ELR (cell line): Measurements from ENCODE around the gene TSHR.
"Not testable (repeated sequence)": the region's sequence is repeated elsewhere in the genome, so short reads cannot be mapped to it uniquely, and the experiment has no call there.

ENCODE experiments used
- DNase-seq: peaks from one replicate; pipeline ENCODE4 v3.0.0-alpha.2; 2015; ENCODE audit warnings: low read depth

TSHR gene

DNA sequence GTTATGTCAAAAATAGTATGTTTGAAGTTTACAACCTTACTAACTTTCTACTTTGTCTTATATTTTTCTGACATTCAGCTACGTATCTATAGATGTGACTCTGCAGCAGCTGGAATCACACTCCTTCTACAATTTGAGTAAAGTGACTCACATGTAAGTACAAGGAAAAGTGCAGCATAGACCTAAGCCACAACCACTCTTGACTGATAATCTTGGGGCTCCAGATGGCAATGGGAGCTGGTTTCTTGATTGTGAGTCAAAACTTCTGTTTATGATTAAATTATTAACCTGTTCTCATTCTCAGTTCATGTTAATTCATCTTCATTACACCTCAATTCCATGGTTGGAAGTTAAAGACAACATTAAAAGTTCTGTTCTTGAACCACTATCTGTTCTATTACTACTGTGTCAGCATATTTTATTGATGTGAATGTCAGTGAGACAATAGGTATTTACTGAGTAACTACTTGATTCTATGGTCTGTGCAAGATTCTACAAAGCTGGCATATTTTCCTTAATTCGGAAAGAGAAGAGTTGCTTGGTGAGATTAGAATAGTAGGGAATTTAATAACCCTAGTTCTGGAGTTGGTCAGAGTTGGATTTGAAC lies 112.9 kb downstream of the TSHR start:
- no peak for DNase-seq

DNA sequence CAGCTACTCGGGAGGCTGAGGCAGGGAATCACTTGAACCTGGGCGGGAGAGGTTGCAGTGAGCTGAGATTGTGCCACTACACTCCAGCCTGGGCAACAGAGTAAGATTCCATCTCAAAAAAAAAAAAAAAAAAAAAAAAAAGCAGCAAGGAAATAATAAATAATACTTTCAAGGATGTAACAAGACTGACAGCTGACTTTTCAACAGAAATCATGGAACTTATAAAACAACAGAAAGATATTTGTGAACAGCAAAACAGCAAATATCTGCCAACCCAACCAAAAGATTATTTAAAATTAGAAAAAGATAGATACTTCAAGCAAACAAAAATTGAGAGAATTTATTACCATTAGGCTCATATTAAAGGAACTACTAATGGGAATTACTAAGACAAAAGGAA lies 115.1 kb downstream of the TSHR start:
- no peak for DNase-seq

DNA sequence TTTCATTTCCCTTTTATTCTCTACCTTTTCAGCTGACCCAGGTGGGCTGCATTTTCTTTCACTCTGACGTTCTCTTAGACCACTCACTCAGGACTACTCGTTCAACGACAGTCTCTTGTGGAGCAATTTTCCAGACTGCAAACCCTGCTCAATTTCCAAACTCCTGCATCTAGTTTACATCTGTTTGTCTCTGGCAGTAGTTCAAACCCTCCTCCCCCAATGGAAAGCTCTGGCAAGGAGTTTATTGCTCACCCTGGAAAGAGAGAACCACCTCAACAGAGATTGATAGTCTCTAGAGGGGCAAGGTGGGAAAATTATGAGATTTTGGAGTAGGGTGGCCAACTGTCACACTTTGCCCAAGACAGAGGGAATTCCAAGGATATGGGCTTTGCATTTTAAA lies 130.2 kb downstream of the TSHR start:
- no peak for DNase-seq

DNA sequence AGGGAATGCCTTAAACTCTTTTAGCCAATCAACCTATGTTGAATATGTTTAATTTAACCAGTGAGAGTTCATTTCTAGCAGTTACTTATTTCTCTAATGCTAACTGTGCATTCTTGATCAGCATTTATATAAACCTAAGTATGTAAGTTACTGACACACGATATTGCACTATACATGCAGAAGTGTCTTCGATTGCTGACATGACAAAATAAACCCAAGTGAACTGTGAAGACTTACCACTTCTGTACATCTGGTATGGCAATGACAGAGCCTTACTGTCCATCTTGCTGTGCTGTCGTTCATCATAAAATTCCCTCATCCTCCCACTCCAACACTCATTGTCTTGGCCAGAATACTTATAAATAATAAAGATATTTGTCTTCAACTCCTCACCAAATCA lies 131.8 kb downstream of the TSHR start:
- DNase-seq, result no peak

DNA sequence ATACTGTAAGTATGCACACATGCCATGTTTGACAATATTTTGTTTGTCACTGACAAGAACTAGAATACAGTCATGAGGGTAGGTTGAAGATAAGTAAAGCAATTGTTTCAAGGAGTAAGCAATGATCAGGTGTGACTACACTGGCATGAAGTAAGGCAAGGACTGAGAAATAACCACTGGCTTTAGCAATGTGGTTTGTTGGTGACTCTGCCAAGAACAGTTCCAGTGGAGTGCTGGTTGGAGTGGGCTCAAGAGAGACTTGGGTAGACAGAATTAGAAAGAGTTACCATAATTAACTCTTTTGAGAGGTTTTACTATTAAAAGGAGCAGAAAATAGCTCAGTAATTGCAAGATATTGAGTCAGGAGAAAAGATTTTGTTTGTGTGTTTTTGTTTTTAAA lies 135.7 kb downstream of the TSHR start:
- no peak for DNase-seq

DNA sequence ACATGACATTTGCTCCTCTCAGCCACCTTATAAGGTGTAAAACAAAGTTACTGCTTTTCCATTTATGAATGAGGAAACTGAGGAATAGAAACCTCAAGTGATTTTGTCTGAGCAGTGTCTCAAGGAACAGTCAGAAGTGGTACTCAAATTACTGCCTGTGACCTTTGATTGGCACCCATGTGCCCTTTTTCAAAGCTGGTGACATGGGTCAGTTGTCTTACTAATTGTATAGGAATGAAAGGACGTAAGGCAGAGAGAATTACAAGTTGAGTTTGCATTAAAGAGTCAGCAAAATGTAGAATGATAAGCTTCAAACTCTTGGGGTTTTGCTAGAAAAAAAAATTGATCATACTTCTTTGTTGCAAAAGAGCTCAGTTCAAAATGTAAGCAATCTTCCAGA lies 136.2 kb downstream of the TSHR start:
- DNase-seq, result no peak

DNA sequence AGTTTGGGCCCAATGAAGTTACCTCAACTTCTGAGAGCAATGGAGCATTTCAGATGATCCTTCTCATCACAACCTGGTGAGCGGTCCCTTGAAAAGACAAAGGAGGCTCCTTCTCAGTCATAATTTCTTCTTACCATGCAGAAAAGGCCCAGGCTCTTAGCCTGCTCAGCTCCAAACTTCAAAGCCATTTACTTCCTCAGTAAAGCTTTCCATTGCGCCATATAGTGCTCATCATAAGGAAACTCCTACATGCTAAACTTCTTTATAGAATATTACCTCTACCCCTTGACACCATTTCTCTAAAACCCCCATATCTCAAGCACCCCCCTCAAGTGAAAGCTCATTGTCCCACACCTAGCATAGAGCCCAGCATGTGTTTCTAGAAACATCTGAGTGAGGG lies 138.2 kb downstream of the TSHR start:
- DNase-seq, result no peak

DNA sequence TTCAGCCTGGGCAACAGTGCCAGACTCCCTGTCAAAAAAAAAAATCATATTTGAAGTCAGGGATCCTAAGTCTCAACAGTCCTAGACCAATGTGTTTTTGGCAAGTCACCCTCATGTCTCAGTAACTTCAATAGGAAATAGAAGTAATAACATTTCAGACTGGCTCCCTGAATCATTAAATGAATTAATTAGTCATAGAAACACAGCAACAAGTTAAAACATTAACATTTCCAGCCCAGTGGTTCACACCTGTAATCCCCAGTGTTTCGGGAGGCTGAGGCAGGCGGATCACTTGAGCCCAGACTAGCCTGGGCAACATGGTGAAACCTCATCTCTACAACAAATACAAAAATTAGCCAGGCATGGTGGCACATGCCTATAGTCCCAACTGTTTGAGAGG lies 140.1 kb downstream of the TSHR start:
- no peak for DNase-seq

DNA sequence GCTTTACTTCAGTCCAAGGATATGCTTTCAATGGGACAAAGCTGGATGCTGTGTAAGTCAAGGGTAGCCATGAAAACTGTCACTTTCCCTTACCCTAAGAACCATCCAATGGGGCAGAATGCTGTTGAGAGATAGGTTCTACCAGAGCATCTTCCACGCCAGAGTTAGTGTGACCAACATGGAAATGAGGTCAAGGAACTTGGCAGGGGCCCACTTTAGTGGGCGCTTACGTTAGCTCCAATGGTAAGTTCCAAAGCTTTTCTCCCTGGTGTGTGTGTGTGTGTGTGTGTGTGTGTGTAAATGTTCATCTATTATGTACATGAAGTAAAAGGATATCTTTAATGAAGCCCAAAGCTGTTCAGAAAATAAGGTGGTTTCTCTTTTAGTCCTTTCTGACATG lies 141.2 kb downstream of the TSHR start:
- no peak for DNase-seq

DNA sequence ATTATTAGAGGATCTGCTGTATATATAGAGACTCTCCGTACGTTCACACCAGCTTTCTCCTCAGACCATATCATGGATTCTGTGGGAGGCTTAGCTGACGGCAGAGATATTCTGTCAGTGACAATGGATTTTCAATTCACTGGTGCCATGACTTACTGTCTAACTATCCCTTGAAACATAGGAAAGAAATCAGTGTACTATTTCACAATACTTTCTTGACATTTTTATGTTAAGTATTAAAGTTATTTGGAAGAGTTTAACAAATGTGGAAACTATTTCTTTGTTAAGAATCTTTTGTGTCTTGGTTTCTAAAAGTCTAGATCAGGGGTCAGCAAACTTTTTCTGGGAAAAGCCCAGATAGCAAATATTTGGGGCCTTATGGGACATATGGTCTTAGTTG lies 146.8 kb downstream of the TSHR start:
- DNase-seq, result no peak

DNA sequence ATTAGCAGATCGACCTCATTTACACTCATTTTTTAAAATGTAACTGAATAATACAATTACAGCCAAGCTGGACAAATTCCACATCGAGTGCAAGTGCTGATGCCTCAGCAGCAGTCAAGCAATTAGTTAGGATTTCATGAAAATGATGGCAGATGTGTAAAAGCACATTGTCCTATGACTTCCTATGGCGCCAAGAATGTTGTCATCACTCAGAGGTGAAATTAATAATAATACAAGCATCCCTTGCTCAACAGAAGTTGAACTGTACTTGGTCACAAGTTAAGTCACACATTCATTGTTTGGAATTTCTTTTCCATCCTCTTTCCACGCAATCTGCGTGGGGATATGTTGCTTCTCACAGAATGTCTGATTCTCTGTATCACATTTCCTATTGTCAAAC lies 148.0 kb downstream of the TSHR start:
- DNase-seq, result no peak

DNA sequence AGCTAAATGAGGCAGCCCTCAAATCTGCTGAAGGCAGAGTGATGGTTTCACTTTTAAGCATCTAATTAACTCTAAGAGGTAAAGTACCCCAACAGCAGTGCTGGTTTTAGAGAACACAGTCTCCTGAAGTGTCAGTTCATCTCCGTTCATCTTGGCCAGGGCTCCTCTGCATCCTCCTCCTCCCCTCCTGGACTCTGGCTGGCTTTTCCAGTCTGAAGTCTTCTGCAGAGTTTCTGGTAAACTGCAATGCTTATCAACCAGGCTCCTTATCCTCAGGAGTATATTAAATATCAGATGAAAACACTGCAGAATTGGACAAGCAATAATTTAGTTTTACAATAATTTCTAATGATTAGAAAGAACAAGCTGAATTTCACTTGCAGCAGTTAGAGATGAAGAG lies 150.0 kb downstream of the TSHR start:
- DNase-seq, result no peak

DNA sequence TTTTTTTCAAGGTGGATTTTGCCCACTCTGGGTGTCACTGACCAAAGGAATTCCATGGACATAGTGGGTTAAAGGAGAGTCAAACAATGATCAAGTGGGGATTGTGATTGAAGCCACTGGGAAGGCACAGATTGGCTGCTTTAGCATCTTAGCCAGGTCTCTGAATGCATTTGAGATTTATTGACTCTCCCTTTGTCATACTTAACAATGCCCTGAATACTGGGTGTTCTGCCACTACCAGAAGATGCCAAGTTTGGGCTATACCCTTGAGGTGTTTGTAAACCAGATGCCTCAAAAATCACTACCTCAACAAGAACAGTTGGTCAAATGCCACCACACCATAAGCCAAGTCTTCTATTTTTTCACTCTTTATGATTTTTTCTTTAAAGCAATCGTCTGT lies 150.5 kb downstream of the TSHR start:
- no peak for DNase-seq

DNA sequence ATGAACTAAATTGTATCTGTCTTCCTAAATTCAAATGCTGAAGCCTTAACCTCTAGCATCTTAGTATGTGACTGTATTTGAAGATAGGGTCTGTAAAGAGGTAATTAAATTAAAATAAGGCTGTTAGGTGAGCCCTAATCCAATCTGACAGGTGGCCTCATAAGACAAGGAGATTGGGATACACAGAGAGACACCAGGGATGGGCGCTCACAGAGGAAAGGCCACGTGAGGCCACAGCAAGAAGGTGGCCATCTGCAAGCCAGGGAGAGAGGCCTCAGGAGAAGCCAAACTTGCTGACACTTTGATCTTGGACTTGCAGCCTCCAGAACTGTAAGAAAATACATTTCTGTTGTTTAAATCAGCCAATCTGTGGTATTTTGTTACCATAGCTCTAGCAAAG lies 154.8 kb downstream of the TSHR start:
- DNase-seq, result no peak

DNA sequence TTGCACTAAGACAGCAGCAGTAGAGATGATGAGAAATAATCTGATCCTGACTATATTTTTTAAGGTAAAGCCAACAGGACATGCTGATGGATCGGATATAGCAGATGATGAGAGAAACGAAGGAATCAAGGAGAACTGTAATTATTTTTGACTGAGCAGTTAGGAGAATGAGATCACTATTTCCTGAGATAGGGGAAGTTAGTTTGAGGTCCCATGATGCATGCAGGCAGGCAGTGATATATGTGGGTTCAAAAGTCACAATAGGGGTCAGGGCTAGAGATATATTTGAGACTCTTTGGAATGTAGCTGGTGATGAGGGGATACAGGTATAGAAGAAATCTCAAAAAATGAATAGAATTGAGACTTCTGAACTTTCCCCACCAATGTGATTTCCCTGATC lies 157.8 kb downstream of the TSHR start:
- DNase-seq, result no peak

DNA sequence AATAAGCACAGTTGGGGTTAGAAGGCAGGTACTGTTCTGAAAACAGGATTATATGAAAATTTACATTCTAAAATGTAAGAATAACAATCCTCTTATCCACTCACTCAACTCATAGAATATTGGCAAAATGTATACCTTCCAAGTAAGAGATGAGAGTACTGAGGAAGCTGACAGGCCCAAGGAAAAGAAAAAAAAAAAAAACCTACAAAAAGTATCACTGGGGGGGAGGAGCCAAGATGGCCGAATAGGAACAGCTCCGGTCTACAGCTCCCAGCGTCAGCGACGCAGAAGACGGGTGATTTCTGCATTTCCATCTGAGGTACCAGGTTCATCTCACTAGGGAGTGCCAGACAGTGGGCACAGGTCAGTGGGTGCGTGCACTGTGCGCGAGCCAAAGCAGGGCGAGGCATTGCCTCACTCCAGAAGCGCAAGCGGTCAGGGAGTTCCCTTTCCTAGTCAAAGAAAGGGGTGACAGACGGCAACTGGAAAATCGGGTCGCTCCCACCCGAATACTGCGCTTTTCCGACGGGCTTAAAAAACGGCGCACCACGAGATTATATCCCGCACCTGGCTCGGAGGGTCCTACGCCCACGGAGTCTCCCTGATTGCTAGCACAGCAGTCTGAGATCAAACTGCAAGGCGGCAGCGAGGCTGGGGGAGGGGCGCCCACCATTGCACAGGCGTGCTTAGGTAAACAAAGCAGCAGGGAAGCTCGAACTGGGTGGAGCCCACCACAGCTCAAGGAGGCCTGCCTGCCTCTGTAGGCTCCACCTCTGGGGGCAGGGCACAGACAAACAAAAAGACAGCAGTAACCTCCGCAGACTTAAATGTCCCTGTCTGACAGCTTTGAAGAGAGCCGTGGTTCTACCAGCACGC lies 158.8 kb downstream of the TSHR start:
- DNase-seq, result not testable (repeated sequence)

DNA sequence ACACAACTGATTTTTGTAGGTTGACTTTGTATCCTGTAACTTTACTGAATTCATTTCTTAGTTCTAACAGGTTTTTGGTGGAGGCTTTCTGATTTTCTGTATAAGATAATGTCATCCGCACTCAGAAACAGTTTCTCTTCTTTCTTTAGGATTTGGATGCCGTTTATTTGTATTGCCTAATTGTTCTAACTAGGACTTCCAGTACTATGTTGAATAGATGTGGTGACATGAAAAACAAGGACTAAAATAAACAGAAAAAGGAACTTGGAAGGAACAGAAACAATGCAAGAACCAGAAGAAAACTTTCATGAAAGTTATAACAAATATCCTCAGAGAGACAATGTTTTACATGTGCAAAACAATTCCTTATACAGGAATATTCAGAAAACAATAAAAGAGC lies 165.1 kb downstream of the TSHR start:
- no peak for DNase-seq

DNA sequence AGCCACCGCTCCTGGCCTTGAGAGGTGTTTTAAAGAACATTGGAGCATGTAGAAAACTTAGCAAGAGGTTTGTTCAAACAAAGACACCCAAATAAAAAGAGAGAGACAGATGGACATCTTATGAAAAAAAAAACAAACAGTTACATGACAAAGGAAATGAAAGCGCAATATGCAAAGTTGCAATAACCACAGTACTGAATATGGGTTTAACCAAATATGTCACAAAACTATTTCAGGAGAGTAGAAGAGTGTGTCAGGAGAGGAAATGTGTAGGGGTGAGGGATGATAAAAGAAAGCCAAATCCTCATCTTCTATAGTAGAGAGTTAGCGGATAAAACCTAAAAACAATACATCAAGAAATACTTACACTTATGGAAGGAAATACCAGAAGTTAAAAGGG lies 166.9 kb downstream of the TSHR start:
- no peak for DNase-seq

DNA sequence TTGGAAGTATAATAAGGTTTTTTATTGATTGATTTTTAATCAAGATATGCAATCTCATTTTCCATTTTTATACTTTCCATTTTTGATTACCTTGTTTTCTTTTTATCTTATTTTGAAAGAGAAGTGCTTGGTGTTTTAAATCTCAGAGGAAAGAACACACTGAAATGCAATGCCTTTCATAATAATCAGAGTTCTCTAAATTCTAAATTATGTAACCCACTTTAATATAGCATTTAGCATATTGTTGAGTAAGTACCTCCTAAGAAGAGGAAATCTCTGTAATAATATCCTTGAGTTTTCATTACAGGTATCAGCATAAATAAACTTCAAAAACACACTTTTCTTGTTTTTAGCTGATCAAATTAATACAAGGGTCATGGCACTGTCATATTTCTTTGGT lies 168.4 kb downstream of the TSHR start:
- no peak for DNase-seq

DNA sequence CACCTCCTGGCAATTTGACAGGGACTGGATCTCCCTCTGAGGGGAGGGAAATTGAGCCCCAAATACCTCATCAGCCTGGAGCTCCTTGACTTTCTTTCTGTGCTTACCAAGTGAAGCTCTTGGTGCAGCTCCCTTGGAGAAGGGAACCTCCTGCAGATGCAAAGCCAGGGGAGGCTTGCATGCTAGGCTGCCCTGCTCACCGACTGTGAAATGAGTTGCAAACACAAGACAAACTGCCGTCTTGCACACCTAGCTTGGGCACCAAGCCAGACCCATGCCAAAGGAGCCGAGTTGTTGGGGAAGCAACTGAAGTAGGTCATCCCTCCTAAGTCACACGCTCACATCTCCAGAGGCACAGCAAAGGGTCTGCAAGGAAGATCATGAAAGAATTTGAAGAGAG lies 170.1 kb downstream of the TSHR start:
- no peak for DNase-seq

DNA sequence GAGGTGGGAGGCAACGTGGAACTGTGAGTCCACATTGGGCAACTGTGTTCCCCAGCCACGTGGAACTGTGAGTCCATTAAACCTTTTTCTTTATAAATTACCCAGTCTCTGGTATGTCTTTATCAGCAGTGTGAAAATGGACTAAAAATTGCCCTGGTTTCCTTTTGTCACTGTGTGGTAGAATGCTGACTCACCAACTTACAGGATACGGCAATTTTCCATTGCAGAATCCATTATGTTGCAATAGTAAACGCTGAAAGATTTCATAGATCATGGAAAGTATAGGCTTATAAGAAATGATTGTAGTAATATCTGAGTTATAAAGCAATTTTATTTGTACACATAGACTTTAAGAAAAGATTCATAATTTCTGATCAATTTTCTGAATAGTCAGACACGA lies 172.4 kb downstream of the TSHR start:
- DNase-seq, result no peak

DNA sequence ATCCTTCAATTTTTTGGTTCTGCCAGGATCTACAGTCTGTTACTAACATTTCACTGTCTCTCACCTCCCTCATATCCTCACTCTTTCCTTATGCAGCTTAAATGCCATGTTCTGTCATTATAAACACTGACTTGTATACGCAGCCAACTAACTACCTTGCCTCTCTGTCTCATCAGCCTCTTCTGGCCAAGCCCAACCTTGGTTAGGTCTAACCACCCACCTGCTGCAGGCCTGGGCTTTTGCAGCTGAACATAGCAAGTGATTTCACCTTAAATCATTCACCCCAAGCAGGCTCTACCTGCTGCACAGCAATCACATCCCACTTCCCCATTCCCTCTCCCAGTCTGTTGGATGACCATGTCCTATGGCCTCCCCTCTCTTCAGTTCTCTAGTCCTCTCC lies 173.8 kb downstream of the TSHR start:
- no peak for DNase-seq

DNA sequence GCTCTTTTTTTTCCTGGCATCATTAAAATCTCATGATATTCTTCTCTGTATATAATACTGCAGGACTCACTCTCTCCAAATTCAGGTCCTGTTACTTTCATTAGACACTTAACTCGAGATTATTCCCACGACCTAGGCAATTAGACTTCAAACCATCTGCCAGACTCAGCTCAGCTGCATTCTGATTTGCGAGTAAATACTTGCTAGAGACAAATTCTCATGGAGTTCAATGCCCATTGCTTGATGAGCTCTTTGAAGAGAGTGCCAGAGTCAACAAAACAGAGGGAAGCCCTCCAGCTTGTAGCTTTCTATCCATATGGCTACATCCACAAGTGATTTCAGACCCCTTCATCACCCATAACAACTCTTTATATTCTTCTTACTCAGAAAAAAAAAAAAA lies 177.0 kb downstream of the TSHR start:
- no peak for DNase-seq

DNA sequence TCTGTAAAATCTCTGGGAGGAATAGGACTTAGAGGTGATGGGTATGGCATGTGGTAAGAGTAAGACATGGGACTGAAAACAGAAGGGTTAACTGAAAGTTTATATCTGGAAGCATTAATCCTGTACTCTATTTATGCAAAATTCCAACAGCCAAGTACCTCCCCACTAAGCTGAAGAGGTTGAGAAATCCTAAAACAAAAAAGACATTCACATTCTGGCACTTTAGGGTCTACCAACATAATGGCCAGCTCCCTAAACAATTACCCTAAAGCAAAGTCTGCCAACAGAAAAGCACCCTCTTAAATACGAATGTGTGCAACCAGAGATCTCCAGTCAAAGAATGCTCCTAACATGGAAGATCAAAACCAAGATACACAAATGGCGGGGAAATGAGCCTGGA lies 178.0 kb downstream of the TSHR start:
- no peak for DNase-seq
